Dermis blood vessel endothelial cell (primary cell): ENCODE data around the gene ABHD11. TPM values are rescaled to one million over a fixed set of nuclear protein-coding genes. Genes with fewer than 3 reads are reported as not detected.

Source experiments
- DNase-seq: peaks from one replicate; pipeline ENCODE4 v3.0.0; 2010
- total RNA-seq: library from RNA; depleted of rRNA; stranded (reverse); fragments of >200 nt; gene quantifications from 2 replicates; pipeline ENCODE4 v1.2.3, GENCODE V29; 2014

ABHD11 gene
- total RNA-seq, 1 donor from 2014 or later = 6.1 TPM

DNA sequence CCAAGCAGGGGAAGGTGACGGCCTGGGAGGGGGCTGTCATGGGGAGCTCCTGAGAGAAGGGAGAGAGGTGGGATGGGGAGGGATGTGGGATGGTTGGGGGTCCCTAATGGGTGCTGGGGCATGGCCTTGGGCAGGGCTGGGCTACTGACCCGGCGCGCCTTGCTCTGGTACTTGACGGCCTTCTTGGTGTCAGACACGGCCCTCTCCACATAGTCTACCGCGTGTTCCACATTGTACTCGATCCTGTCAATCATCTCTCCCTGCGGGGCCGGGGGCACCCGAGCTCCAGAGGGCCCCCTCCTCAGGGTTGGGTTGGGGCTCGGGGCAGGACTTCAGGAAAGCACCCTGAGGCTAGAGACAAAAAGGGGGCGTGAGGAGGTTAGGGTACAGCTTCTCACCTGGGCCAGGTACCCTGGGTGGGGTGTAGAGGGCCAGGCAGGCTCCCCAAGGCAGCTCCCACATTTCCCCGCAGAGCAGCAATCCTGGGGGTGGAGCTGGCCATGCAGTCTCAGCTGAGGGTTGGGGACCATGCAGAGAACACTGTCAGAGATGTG, 37.9 kb downstream of the ABHD11 start:
- no peak for DNase-seq

GRCh38 chr7:73700069-73700423, 38.6 kb downstream of the ABHD11 start:
- no peak for DNase-seq

- no peak for DNase-seq
Measured at GRCh38 chr7:73699370-73700068, 39.1 kb downstream of the ABHD11 start.

DNA sequence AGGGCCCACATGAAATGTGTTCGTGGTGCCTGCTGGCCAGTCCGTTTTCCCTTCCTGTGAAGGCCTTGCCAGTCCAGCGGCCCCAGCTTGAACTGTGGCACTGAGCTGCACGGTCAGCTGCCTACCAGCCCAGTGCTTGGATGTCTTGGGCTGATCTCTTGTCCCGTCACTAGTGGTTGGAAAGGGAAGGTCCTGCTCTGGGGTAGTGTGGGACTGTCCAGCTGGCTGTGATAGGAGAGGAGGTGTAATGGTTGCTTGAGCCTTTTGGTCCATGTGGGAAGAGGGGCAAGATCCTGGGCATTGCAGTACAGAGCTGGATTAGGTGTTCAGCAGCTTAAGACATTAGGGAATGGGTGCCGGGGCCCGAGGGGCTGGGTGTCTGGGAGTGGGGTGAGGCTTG, 40.2 kb downstream of the ABHD11 start:
- DNase-seq = no peak

DNA sequence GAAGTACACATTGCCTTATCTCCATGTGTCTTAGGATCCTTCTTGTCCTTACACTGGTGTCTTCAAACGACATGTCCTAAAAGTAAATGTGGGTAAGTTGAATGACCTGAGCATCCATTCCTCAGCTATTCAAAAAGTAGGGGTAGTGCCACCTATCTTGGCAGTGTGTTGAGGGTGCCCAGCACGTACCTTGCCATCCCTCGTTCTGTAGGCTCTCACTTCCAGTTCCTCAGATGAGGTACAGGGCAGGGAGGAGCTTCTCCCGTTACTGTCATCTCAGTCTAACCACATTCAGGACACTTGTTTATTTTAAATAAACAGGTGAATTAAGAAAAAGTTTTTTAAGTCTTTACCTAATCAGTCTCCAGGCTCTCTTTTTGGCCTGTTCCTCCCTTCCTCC, 42.2 kb downstream of the ABHD11 start:
- DNase-seq = no peak

DNA sequence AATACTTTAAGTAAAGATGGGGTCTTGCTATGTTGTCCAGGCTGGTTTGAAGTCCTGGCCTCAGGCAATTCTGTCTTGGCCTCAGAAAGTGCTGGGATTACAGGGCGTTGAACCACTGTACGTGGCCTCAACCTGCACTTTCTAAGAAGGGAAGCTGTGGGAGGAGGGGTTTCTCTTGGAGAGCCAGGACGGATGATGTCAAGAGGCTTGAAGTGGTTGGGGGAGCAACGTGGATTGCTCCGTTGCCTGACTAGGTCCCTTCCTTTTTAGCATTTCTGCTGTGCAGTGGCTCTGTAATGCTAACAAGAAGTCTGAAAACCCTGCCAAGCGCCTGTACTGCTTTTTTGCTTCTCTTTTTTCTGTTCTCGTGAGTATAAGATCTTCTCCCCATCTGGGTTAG, 48.0 kb downstream of the ABHD11 start:
- no peak for DNase-seq

DNA sequence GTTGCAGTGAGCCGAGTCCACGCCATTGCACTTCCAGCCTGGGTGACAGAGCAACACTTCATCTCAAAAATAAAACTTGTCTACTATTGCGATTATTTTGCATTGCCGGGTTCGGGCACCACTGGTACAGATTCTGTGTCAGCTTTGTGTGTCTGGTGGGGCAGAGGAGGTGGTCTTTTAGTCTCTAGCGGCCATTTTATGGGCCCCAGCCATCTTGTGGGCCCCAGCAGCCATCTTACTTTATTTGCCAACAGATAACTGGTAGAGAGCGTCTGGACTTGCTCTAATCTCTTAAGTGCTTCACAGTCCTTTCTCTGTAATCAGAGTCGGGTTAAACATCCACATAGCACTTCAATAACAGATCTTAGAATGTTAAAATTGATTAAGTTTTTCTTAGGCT, 50.3 kb downstream of the ABHD11 start:
- no peak for DNase-seq

Other genes starting within 250 kb of the ABHD11 start
- gene BAZ1B, start 216.5 kb downstream of the ABHD11 start, total RNA-seq = 55.1 and 72.5 TPM in 2 replicates
- gene BCL7B, start 181.1 kb downstream of the ABHD11 start, total RNA-seq = 18.5 and 32.2 TPM in 2 replicates
- 55.0 and 68.1 TPM in 2 replicates for gene TBL2, start 160.2 kb downstream of the ABHD11 start, total RNA-seq
- gene MLXIPL, start 114.3 kb downstream of the ABHD11 start, total RNA-seq = not detected in 2 replicates
- 2.5 and 5.4 TPM in 2 replicates for gene VPS37D, start 71.0 kb downstream of the ABHD11 start, total RNA-seq
- 0.85 and 1.3 TPM in 2 replicates for gene DNAJC30, start 55.3 kb downstream of the ABHD11 start, total RNA-seq
- gene BUD23, start 55.2 kb downstream of the ABHD11 start, total RNA-seq = 27.0 and 31.5 TPM in 2 replicates
- gene STX1A, start 19.1 kb downstream of the ABHD11 start, total RNA-seq = 10.7 and 11.4 TPM in 2 replicates
- 1.4 and 1.5 TPM in 2 replicates for gene CLDN3, start 31.5 kb upstream of the ABHD11 start, total RNA-seq
- 0.51 and 1.2 TPM in 2 replicates for gene CLDN4, start 92.2 kb upstream of the ABHD11 start, total RNA-seq
- 0.70 and 3.2 TPM in 2 replicates for gene METTL27, start 103.7 kb upstream of the ABHD11 start, total RNA-seq
- not detected in 2 replicates for gene TMEM270, start 122.4 kb upstream of the ABHD11 start, total RNA-seq